GM12878 (cell line): ENCODE measurements around the gene MGMT. TPM values are rescaled to one million over a fixed set of nuclear protein-coding genes. Genes with fewer than 3 reads are reported as not detected.

Experiments
- ATAC-seq: fragments of 200-7000 bp; cut with Tn5 transposase; 3 replicates; pipeline ENCODE4 v1.9.1; 2020; ENCODE audit warnings: mild to moderate bottlenecking, moderate library complexity
- BruUV-seq: library from RNA; stranded (reverse); fragments of 400-500 nt; replicated peaks from 2 replicates; lab custom pipeline; 2021; lab: Mats Ljungman, UMichigan
- CTCF ChIA-PET: fragments of 300-600 bp; sonication (Branson Sonifier 250); formaldehyde crosslinking; extraction: SDS; loops from one replicate; lab custom pipeline; 2021; ENCODE audit warnings: inconsistent platforms; lab: Yijun Ruan, JAX
- POLR2A ChIA-PET: fragments of 350-600 bp; formaldehyde crosslinking; extraction: SDS; loops from one replicate; lab custom pipeline; 2021; ENCODE audit warnings: inconsistent platforms; lab: Charles Lee
- RAD21 ChIA-PET: fragments of 300-600 bp; sonication (Branson Sonifier 250); formaldehyde crosslinking; loops from one replicate; lab custom pipeline; 2023; ENCODE audit warnings: antibody characterized with exemption; ENCODE audit not compliant: unreplicated experiment; lab: Charles Lee
- SMC1A ChIA-PET: fragments of 300-600 bp; sonication (Branson Sonifier 250); formaldehyde crosslinking; loops from one replicate; lab custom pipeline; 2023; ENCODE audit not compliant: unreplicated experiment, uncharacterized antibody; lab: Charles Lee
- DNase-seq: peaks from one replicate; pipeline ENCODE4 v3.0.0-alpha.2; 2011; ENCODE audit warnings: low read depth, low spot score
- FAIRE-seq: peaks from 3 replicates; lab custom pipeline; 2011; peaks lifted over from hg19 to GRCh38; lab: Jason Lieb, UNC
- H2AFZ ChIP-seq: 2 replicates; pipeline ENCODE4 v1.6.0; 2011; ENCODE audit warnings: low read depth, low read length, control low read depth; ENCODE audit not compliant: control insufficient read depth
- H3K27ac ChIP-seq: 2 replicates; pipeline ENCODE4 v1.5.1; 2011; ENCODE audit warnings: control low read depth; ENCODE audit not compliant: control insufficient read depth, insufficient read depth
- H3K27me3 ChIP-seq, 2 experiments: replicated peaks in 1 of 2; 2 replicates each; pipeline versions ENCODE4 v1.6.0 to v1.6.1; 2011; ENCODE audit warnings: low read length in 1 of 2; ENCODE audit not compliant: control insufficient read depth in 2 of 2, insufficient read depth in 2 of 2
- H3K36me3 ChIP-seq, 2 experiments: 2 replicates each; pipeline ENCODE4 v1.5.1; 2011; ENCODE audit warnings: low read length in 1 of 2; ENCODE audit not compliant: control insufficient read depth in 2 of 2, insufficient read depth in 2 of 2
- H3K4me1 ChIP-seq: 2 replicates; pipeline ENCODE4 v1.6.1; 2011; ENCODE audit warnings: mild to moderate bottlenecking, low read length, moderate library complexity, mixed read lengths; ENCODE audit not compliant: control insufficient read depth, insufficient read depth
- H3K4me2 ChIP-seq: 2 replicates; pipeline ENCODE4 v1.6.0; 2011; ENCODE audit warnings: control low read depth; ENCODE audit not compliant: control insufficient read depth, insufficient read depth
- H3K4me3 ChIP-seq: fragments of 200-600 bp; sonication (generic); 2 replicates; pipeline ENCODE4 v1.5.1; 2016
- H3K79me2 ChIP-seq: 2 replicates; pipeline ENCODE4 v1.6.0; 2011; ENCODE audit warnings: low read length; ENCODE audit not compliant: control insufficient read depth, insufficient read depth
- H3K9ac ChIP-seq: 2 replicates; pipeline ENCODE4 v1.8.0; 2011; ENCODE audit warnings: low read length, control low read depth, mixed read lengths; ENCODE audit not compliant: control insufficient read depth, insufficient read depth
- H3K9me3 ChIP-seq: replicated peaks from 3 replicates; pipeline ENCODE4 v1.5.1; 2011; ENCODE audit warnings: mild to moderate bottlenecking, low read length; ENCODE audit not compliant: control insufficient read depth, insufficient read depth
- H4K20me1 ChIP-seq: 2 replicates; pipeline ENCODE4 v1.6.0; 2011; ENCODE audit not compliant: control insufficient read depth, insufficient read depth
- CEBPZ ChIP-seq: fragments of 150-350 bp; IDR thresholded peaks from 2 replicates; pipeline ENCODE4 v1.6.1; 2016; ENCODE audit warnings: low read depth, low read length
- LARP7 ChIP-seq: fragments of 450-650 bp; IDR thresholded peaks from 2 replicates; pipeline ENCODE4 v1.6.1; 2017; ENCODE audit warnings: mild to moderate bottlenecking
- MEF2A ChIP-seq: IDR thresholded peaks from 2 replicates; pipeline ENCODE4 v1.6.1; 2011; ENCODE audit warnings: low read depth, mild to moderate bottlenecking, low read length, moderate library complexity; ENCODE audit not compliant: insufficient read depth
- PML ChIP-seq: IDR thresholded peaks from 2 replicates; pipeline ENCODE4 v1.6.1; 2012; ENCODE audit warnings: low read length, inconsistent platforms
- RFX5 ChIP-seq: IDR thresholded peaks from 2 replicates; pipeline ENCODE4 v1.6.1; 2011; ENCODE audit warnings: low read depth, low read length, improper control_type of control experiment
- SMAD1 ChIP-seq: fragments of 450-650 bp; IDR thresholded peaks from 2 replicates; pipeline ENCODE4 v1.6.1; 2018; ENCODE audit warnings: mild to moderate bottlenecking, low read depth; ENCODE audit not compliant: partially characterized antibody
- SMARCA5 ChIP-seq: fragments of 450-650 bp; IDR thresholded peaks from 2 replicates; pipeline ENCODE4 v1.6.1; 2017; ENCODE audit warnings: mild to moderate bottlenecking
- SP1 ChIP-seq: IDR thresholded peaks from one replicate; pipeline ENCODE4 v1.6.1; 2011; ENCODE audit warnings: low read depth, low read length
- TAF1 ChIP-seq: IDR thresholded peaks from 2 replicates; pipeline ENCODE4 v1.6.1; 2011; ENCODE audit warnings: mild to moderate bottlenecking, low read depth, low read length, borderline replicate concordance
- ZNF207 ChIP-seq: fragments of 450-650 bp; IDR thresholded peaks from 2 replicates; pipeline ENCODE4 v1.6.1; 2014; ENCODE audit warnings: antibody characterized with exemption, mild to moderate bottlenecking, borderline replicate concordance
- WGBS: methylation state at CpG from one replicate; pipeline ENCODE4 v1.1.6; 2016; ENCODE audit warnings: low lambda C conversion rate; ENCODE audit not compliant: insufficient replicate concordance, insufficient coverage; ENCODE audit errors: missing lambda C conversion rate; 5-methylcytosine and 5-hydroxymethylcytosine counted together
- in situ Hi-C: fragments of 300-500 bp; cut with MboI; formaldehyde crosslinking; loops from 9 replicates; pipeline ENCODE4 v1.14.3; 2018; ENCODE audit warnings: mixed read lengths
- intact Hi-C: fragments of 100-400 bp; cut with micrococcal nuclease; formaldehyde crosslinking; loops from one replicate; pipeline ENCODE4 v1.14.2; 2022; ENCODE audit not compliant: unreplicated experiment
- polyA plus RNA-seq, 11 experiments: library from polyadenylated mRNA; depleted of rRNA in 4 of 11; unstranded in 6 of 11; stranded (reverse) in 5 of 11; fragments of >200 nt; fragmentation: Nextera tagmentation in 4 of 11; fragmentation: Illumina TruSeq in 1 of 11; extraction: Ambion mirVana in 4 of 11; extraction: Trizol in 1 of 11; gene quantifications; 1 replicate in 1 of 11; 2 replicates in 10 of 11; pipeline versions ENCODE4 v1.2.1 to v1.2.3, GENCODE V29; 2011 to 2016; ENCODE audit warnings: inconsistent platforms in 2 of 11, missing spikeins in 2 of 11, low read depth in 1 of 11
- total RNA-seq, 4 experiments: library from RNA; depleted of rRNA in 3 of 4; stranded (reverse); fragments of >200 nt in 3 of 4; fragmentation: Illumina TruSeq in 1 of 4; extraction: Trizol in 1 of 4; gene quantifications; 2 replicates each; pipeline versions ENCODE4 v1.2.1 to v1.2.3, GENCODE V29; 2013 to 2021

MGMT gene
- total and polyA plus RNA-seq, 10 of the 15 experiments (the other 5 are each of a cell fraction or from before 2014, with no cell fraction given) = 0.16 to 24.2 (median 13.3) TPM

- H3K79me2 ChIP-seq = no peaks in the 10 kb centered on the region
- no peaks in the 10 kb centered on the region; the same call in 2 of the 3 replicates for H3K9me3 ChIP-seq
- H3K4me2 ChIP-seq = no peak overlapping the region
- no peak overlapping the region for H2AFZ ChIP-seq
- RAD21 ChIA-PET = no interaction called here
- no TSS peak for BruUV-seq
- in situ Hi-C loops (no loop called here), intact Hi-C loops (no loop called here)
- H3K4me1 ChIP-seq = no peaks in the 10 kb centered on the region
- WGBS = 96% methylated on average over 22 of the region's 22 CpGs
- TF ChIP-seq SMAD1 = no peak
- SMC1A ChIA-PET = no interaction called here
- no peaks in the 10 kb centered on the region for H3K27me3 ChIP-seq
- H3K9ac ChIP-seq = no peak overlapping the region
- H3K27ac ChIP-seq = no peak overlapping the region
- no peak overlapping the region for H3K4me3 ChIP-seq
- FAIRE-seq (no peak), ATAC-seq (no peak), DNase-seq (no peak)
- H3K36me3 ChIP-seq = no peaks in the 10 kb centered on the region
- POLR2A ChIA-PET = no interaction called here
- CTCF ChIA-PET = no interaction called here
- H4K20me1 ChIP-seq = no peaks in the 10 kb centered on the region
Measured at GRCh38 chr10:129758207-129759021, 291.4 kb downstream of the MGMT start.

GRCh38 chr10:129759214-129760002, 292.4 kb downstream of the MGMT start:
- Histone ChIP-seq H4K20me1 (no peaks in the 10 kb centered on the region), H3K4me2 (no peak overlapping the region), H3K4me1 (no peaks in the 10 kb centered on the region), H3K36me3 (no peaks in the 10 kb centered on the region), H3K27ac (no peak overlapping the region), H3K4me3 (no peak overlapping the region), H3K9ac (no peak overlapping the region), H3K79me2 (no peaks in the 10 kb centered on the region), H2AFZ (no peak overlapping the region), H3K9me3 (no peaks in the 10 kb centered on the region; the same call in 2 of the 3 replicates), H3K27me3 (no peaks in the 10 kb centered on the region)
- DNase-seq (no peak), ATAC-seq (no peak), FAIRE-seq (no peak)
- WGBS = 79% methylated on average over 13 of the region's 21 CpGs
- POLR2A ChIA-PET = no interaction called here
- intact Hi-C loops = no loop called here
- CTCF ChIA-PET = no interaction called here
- SMC1A ChIA-PET = no interaction called here
- in situ Hi-C loops = no loop called here
- RAD21 ChIA-PET = no interaction called here
- no TSS peak for BruUV-seq
- TF ChIP-seq RFX5 = no peak
- no peak for TF ChIP-seq SMARCA5
- TF ChIP-seq ZNF207 = no peak
- no peak for TF ChIP-seq LARP7
- no peak for TF ChIP-seq TAF1
- no peak for TF ChIP-seq CEBPZ
- no peak for TF ChIP-seq PML
- no peak for TF ChIP-seq SP1
- TF ChIP-seq MEF2A = no peak
